Stimulated activated CD8-positive, alpha-beta memory T cell treated with anti-CD3 and anti-CD28 coated beads, Interleukin-2, amount 100 ng/mL, for 48 hours (primary cell): ENCODE measurements around the gene MEIS3.

Experiments used
- DNase-seq, 2 donors: peaks; one replicate each; pipeline ENCODE4 v3.0.0-alpha.2; 2020; ENCODE audit warnings: low read depth in 2 of 2

Gene MEIS3

GRCh38 chr19:47362321-47362720, 57.0 kb downstream of the MEIS3 start:
- DNase-seq, result no peak

GRCh38 chr19:47358936-47359335, 60.4 kb downstream of the MEIS3 start:
- DNase-seq, result no peak

GRCh38 chr19:47357788-47358680, 61.3 kb downstream of the MEIS3 start:
- no peak for DNase-seq

GRCh38 chr19:47356900-47357299, 62.4 kb downstream of the MEIS3 start:
- no peak for DNase-seq

GRCh38 chr19:47353307-47353712, 66.0 kb downstream of the MEIS3 start:
- no peak for DNase-seq
